GM18498 (cell line): ENCODE results near the gene RMND5B.
"Not testable (repeated sequence)": the region's sequence is repeated elsewhere in the genome, so short reads cannot be mapped to it uniquely, and the experiment has no call there.

Experiments used
- ATAC-seq: cut with Tn5 transposase; IDR thresholded peaks from one replicate; pipeline ENCODE4 v1.9.1; 2021; ENCODE audit warnings: mild to moderate bottlenecking, moderate library complexity; ENCODE audit not compliant: unreplicated experiment

Gene RMND5B

GRCh38 chr5:178162481-178162880 is 31.7 kb downstream of the RMND5B start:
- no peak for ATAC-seq

GRCh38 chr5:178163772-178164735 is 33.2 kb downstream of the RMND5B start:
- ATAC-seq: peak; percentile 93

- ATAC-seq: no peak
Measured at GRCh38 chr5:178165581-178165980, 34.8 kb downstream of the RMND5B start.

GRCh38 chr5:178170455-178170854 is 39.6 kb downstream of the RMND5B start:
- no peak for ATAC-seq

GRCh38 chr5:178174456-178174855 is 43.6 kb downstream of the RMND5B start:
- no peak for ATAC-seq

- no peak for ATAC-seq
Measured at GRCh38 chr5:178176791-178177190, 46.0 kb downstream of the RMND5B start.

GRCh38 chr5:178177569-178177968 is 46.8 kb downstream of the RMND5B start:
- no peak for ATAC-seq

- no peak for ATAC-seq
Measured at GRCh38 chr5:178180141-178180863, 49.5 kb downstream of the RMND5B start.

- ATAC-seq: no peak
Measured at GRCh38 chr5:178182158-178182876, 51.5 kb downstream of the RMND5B start.

- ATAC-seq: no peak
Measured at GRCh38 chr5:178186427-178186826, 55.6 kb downstream of the RMND5B start.

GRCh38 chr5:178187014-178187413 is 56.2 kb downstream of the RMND5B start, which contains the start of gene GMCL2:
GMCL2 (minus strand) TSS chr5:178187371; CDS start chr5:178187299, 72 bp downstream.
- no peak for ATAC-seq

GRCh38 chr5:178189433-178189832 is 58.6 kb downstream of the RMND5B start:
- ATAC-seq: no peak

- ATAC-seq: no peak
Measured at GRCh38 chr5:178191661-178192060, 60.8 kb downstream of the RMND5B start.

- ATAC-seq: no peak
Measured at GRCh38 chr5:178192244-178192643, 61.4 kb downstream of the RMND5B start.

- no peak for ATAC-seq
Measured at GRCh38 chr5:178192787-178193186, 62.0 kb downstream of the RMND5B start.

GRCh38 chr5:178193251-178193809 is 62.5 kb downstream of the RMND5B start:
- no peak for ATAC-seq

GRCh38 chr5:178194026-178194425 is 63.2 kb downstream of the RMND5B start:
- no peak for ATAC-seq

GRCh38 chr5:178196281-178196812 is 65.5 kb downstream of the RMND5B start:
- ATAC-seq: no peak

- ATAC-seq: no peak
Measured at GRCh38 chr5:178196986-178197385, 66.2 kb downstream of the RMND5B start.

GRCh38 chr5:178198151-178198550 is 67.3 kb downstream of the RMND5B start:
- ATAC-seq: not testable (repeated sequence)

GRCh38 chr5:178198706-178199105 is 67.9 kb downstream of the RMND5B start:
- no peak for ATAC-seq
